K562 (cell line): ENCODE results near the gene EIF4E1B. TPM values are rescaled to one million over a fixed set of nuclear protein-coding genes. Genes with fewer than 3 reads are reported as not detected.

Experiments used
- ATAC-seq: fragments of 200-7000 bp; cut with Tn5 transposase; 3 replicates; pipeline ENCODE4 v1.9.1; 2020; ENCODE audit warnings: moderate library complexity
- BruUV-seq: library from RNA; stranded (reverse); fragments of 400-500 nt; replicated peaks from 2 replicates; lab custom pipeline; 2021; lab: Mats Ljungman, UMichigan
- CTCF ChIA-PET: fragments of 300-600 bp; formaldehyde crosslinking; extraction: SDS; loops from one replicate; lab custom pipeline; 2021; ENCODE audit warnings: low intra/inter-chr PET ratio; lab: Yijun Ruan, JAX
- POLR2A ChIA-PET: fragments of 300-600, 350-650 bp; sonication (Branson Sonifier 250); formaldehyde crosslinking; extraction: SDS; loops from one replicate; lab custom pipeline; 2021; ENCODE audit warnings: antibody characterized with exemption, inconsistent platforms; lab: Yijun Ruan, JAX
- DNase-seq, 4 experiments: peaks; one replicate each; pipeline versions ENCODE4 v3.0.0 to v3.0.0-alpha.2; 2011 to 2018; ENCODE audit warnings: low spot score in 3 of 4, mixed read lengths in 3 of 4; ENCODE audit errors: extremely low read depth in 1 of 4
- FAIRE-seq: peaks from 2 replicates; lab custom pipeline; 2011; peaks lifted over from hg19 to GRCh38; lab: Jason Lieb, UNC
- H2AFZ ChIP-seq: 2 replicates; pipeline ENCODE4 v1.6.0; 2011; ENCODE audit warnings: low read depth, low read length, control low read depth, inconsistent platforms
- H3K27ac ChIP-seq: fragments of 200-600 bp; 3 replicates; pipeline ENCODE4 v1.8.0; 2011; ENCODE audit warnings: low read depth, mild to moderate bottlenecking, control low read depth, inconsistent platforms, low read length, moderate library complexity, mixed read lengths; ENCODE audit errors: extremely low read depth
- H3K27me3 ChIP-seq, 2 experiments: fragments of 300-600 bp in 1 of 2; 2 replicates in 1 of 2; 3 replicates in 1 of 2; pipeline versions ENCODE4 v1.6.0 to v1.8.0; 2011; ENCODE audit warnings: inconsistent platforms in 2 of 2, low read length in 2 of 2, mild to moderate bottlenecking in 1 of 2, mixed read lengths in 1 of 2, moderate library complexity in 1 of 2; ENCODE audit not compliant: control insufficient read depth in 2 of 2, insufficient read depth in 2 of 2
- H3K36me3 ChIP-seq: fragments of 300-600 bp; 3 replicates; pipeline ENCODE4 v1.8.0; 2011; ENCODE audit warnings: mild to moderate bottlenecking, low read length, inconsistent platforms; ENCODE audit not compliant: control insufficient read depth, insufficient read depth
- H3K4me1 ChIP-seq, 2 experiments: fragments of 200-600 bp in 1 of 2; replicated peaks in 1 of 2; 2 replicates in 1 of 2; 3 replicates in 1 of 2; pipeline versions ENCODE4 v1.5.1 to v1.8.0; 2011; ENCODE audit warnings: inconsistent platforms in 2 of 2, low read length in 2 of 2, mild to moderate bottlenecking in 1 of 2, mixed read lengths in 1 of 2, moderate library complexity in 1 of 2; ENCODE audit not compliant: control insufficient read depth in 2 of 2, insufficient read depth in 2 of 2
- H3K4me2 ChIP-seq: 2 replicates; pipeline ENCODE4 v1.6.1; 2011; ENCODE audit warnings: low read length, control low read depth, inconsistent platforms, mixed read lengths; ENCODE audit not compliant: insufficient read depth
- H3K4me3 ChIP-seq: fragments of 200-600 bp; sonication (generic), shearing (Covaris generic); 2 replicates; pipeline ENCODE4 v1.5.1; 2016; ENCODE audit warnings: control low read depth, inconsistent platforms
- H3K79me2 ChIP-seq: fragments of 200-600 bp; 3 replicates; pipeline ENCODE4 v1.8.0; 2011; ENCODE audit warnings: low read length, inconsistent platforms; ENCODE audit not compliant: control insufficient read depth, insufficient read depth
- H3K9ac ChIP-seq, 2 experiments: 2 replicates each; pipeline versions ENCODE4 v1.6.0 to v1.6.1; 2011; ENCODE audit warnings: low read depth in 2 of 2, low read length in 2 of 2, control low read depth in 1 of 2, inconsistent platforms in 1 of 2, mild to moderate bottlenecking in 1 of 2, mixed read lengths in 1 of 2; ENCODE audit not compliant: insufficient read depth in 1 of 2
- H3K9me1 ChIP-seq: one replicate; pipeline ENCODE4 v1.6.0; 2011; ENCODE audit warnings: inconsistent platforms, mild to moderate bottlenecking, low read length, moderate library complexity; ENCODE audit not compliant: control insufficient read depth, insufficient read depth
- H3K9me3 ChIP-seq: replicated peaks from 2 replicates; pipeline ENCODE4 v1.5.1; 2011; ENCODE audit warnings: low read depth, low read length, inconsistent platforms; ENCODE audit not compliant: control insufficient read depth, insufficient read depth
- H4K20me1 ChIP-seq: replicated peaks from 2 replicates; pipeline ENCODE4 v1.6.1; 2011; ENCODE audit warnings: low read length, inconsistent platforms, mixed read lengths; ENCODE audit not compliant: control insufficient read depth, insufficient read depth
- PBX2 ChIP-seq, 2 experiments: IDR thresholded peaks in 1 of 2; conservative IDR thresholded peaks in 1 of 2; 2 replicates each; pipeline ENCODE4 v1.6.1; 2016; ENCODE audit warnings: low read depth in 2 of 2, mild to moderate bottlenecking in 1 of 2, missing compliant biosample characterization in 1 of 2, missing genetic modification characterization in 1 of 2, moderate library complexity in 1 of 2
- RAD51 ChIP-seq: fragments of 450-650 bp; IDR thresholded peaks from 2 replicates; pipeline ENCODE4 v1.7.1; 2016; ENCODE audit warnings: low read depth, mild to moderate bottlenecking, borderline replicate concordance
- RBM22 ChIP-seq: fragments of 200-400 bp; formaldehyde crosslinking; IDR thresholded peaks from 2 replicates; pipeline ENCODE4 v1.6.1; 2018; ENCODE audit warnings: low read length, low read depth; ENCODE audit not compliant: poor library complexity, severe bottlenecking
- ZFX ChIP-seq: sonication (generic); formaldehyde crosslinking; IDR thresholded peaks from 2 replicates; pipeline ENCODE4 v1.8.0; 2022; ENCODE audit warnings: mild to moderate bottlenecking, missing genetic modification reagents, moderate library complexity
- ZKSCAN8 ChIP-seq: fragments of 200-800 bp; sonication (Bioruptor generic); IDR thresholded peaks from 2 replicates; pipeline ENCODE4 v1.6.1; 2016; ENCODE audit warnings: missing genetic modification characterization, missing compliant biosample characterization
- WGBS: fragments of 100-300 bp; shearing (Covaris generic); methylation state at CpG from one replicate; pipeline ENCODE4 v1.1.6; 2016; ENCODE audit warnings: low coverage, mixed read lengths; ENCODE audit not compliant: insufficient coverage; ENCODE audit errors: missing lambda C conversion rate; 5-methylcytosine and 5-hydroxymethylcytosine counted together
- in situ Hi-C: fragments of 300-500 bp; cut with MboI; formaldehyde crosslinking; loops from 4 replicates; pipeline ENCODE4 v1.15.0; 2018; ENCODE audit warnings: inconsistent platforms, mixed read lengths
- intact Hi-C: fragments of 100-400 bp; cut with micrococcal nuclease; formaldehyde crosslinking; loops from 2 replicates; pipeline ENCODE4 v1.14.2; 2022
- polyA plus RNA-seq, 8 experiments: library from polyadenylated mRNA; depleted of rRNA in 4 of 8; stranded (reverse) in 5 of 8; unstranded in 3 of 8; fragments of >200 nt; fragmentation: Nextera tagmentation in 2 of 8; fragmentation: Illumina TruSeq in 1 of 8; extraction: Ambion mirVana in 2 of 8; extraction: Trizol in 1 of 8; gene quantifications; 2 replicates each; pipeline versions ENCODE4 v1.2.1 to v1.2.3, GENCODE V29; 2011 to 2014; ENCODE audit warnings: inconsistent platforms in 1 of 8, missing spikeins in 1 of 8
- total RNA-seq, 7 experiments: library from RNA; depleted of rRNA in 6 of 7; stranded (reverse); fragments of >200 nt in 6 of 7; fragmentation: Illumina TruSeq in 2 of 7; extraction: Trizol in 2 of 7; gene quantifications; 2 replicates each; pipeline versions ENCODE4 v1.2.1 to v1.2.3, GENCODE V29; 2011 to 2021; ENCODE audit warnings: low replicate concordance in 1 of 7
- TF ChIP-seq, protein P1 (sequence below): sonication (generic); formaldehyde crosslinking; IDR thresholded peaks from 2 replicates; pipeline ENCODE4 v1.8.0; 2022; ENCODE audit warnings: missing genetic modification reagents, mild to moderate bottlenecking, moderate library complexity, borderline replicate concordance

The EIF4E1B gene
- total and polyA plus RNA-seq, 9 of the 15 experiments (the other 6 are each of a cell fraction or from before 2014, with no cell fraction given) = not detected

DNA sequence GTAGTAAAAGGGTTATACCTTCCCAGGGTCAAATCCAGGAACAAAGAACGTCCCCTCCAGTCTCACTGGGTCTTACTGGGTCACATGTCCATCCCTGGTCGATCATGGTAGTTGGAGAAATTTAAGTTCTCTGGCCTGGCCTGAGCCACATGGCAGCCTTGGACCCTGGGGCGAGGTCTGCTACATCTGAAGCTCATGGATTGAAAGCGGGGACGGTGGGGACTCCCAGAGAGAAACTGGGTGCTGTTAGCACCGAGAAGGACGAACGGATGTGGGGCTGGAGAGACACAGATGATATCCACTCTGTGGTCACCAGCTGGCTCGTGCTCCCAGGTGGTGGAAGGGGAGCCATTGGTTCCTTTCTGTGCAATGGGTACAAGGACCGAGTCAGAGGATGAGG is 63.7 kb downstream of the EIF4E1B start:
- no peak for ATAC-seq
- Histone ChIP-seq H3K36me3 (no peaks in the 10 kb centered on the region), H3K79me2 (no peaks in the 10 kb centered on the region), H4K20me1 (no peaks in the 10 kb centered on the region; the same call in 1 of the 2 replicates), H3K9me3 (no peaks in the 10 kb centered on the region), H3K27ac (no peak overlapping the region), H3K9ac (no peak overlapping the region; a peak in 1 of 4 replicates), H3K4me1 (peaks cover 0 to 12% of the 10 kb centered on the region in 2 experiments; a peak in 3 of 5 replicates), H3K27me3 (peaks cover 38 to 86% of the 10 kb centered on the region in 2 experiments), H3K4me3 (no peak overlapping the region), H2AFZ (no peak overlapping the region), H3K4me2 (no peak overlapping the region), H3K9me1 (no peaks in the 10 kb centered on the region)
- no peak for FAIRE-seq
- BruUV-seq = no TSS peak
- in situ Hi-C loops (no loop called here), intact Hi-C loops (no loop called here)
- CTCF ChIA-PET = no interaction called here
- WGBS = under 1% methylated on average over 10 of the region's 10 CpGs
- TF ChIP-seq, protein P1, sequence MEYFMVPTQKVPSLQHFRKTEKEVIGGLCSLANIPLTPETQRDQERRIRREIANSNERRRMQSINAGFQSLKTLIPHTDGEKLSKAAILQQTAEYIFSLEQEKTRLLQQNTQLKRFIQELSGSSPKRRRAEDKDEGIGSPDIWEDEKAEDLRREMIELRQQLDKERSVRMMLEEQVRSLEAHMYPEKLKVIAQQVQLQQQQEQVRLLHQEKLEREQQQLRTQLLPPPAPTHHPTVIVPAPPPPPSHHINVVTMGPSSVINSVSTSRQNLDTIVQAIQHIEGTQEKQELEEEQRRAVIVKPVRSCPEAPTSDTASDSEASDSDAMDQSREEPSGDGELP (CRISPR knock-in tag) = peak; percentile 15; the same call in 1 of the 2 replicates
- TF ChIP-seq ZKSCAN8 (CRISPR knock-in tag) = no peak
- POLR2A ChIA-PET = interaction anchor here (0.6 kb wide), 1 partner anchor 316 kb away, joined by 4 read pairs; no protein-coding TSS in a partner anchor
- no peak for DNase-seq

- 6% methylated on average over 9 of the region's 9 CpGs for WGBS
- Histone ChIP-seq H3K4me1 (peaks cover 0 to 12% of the 10 kb centered on the region in 2 experiments; a peak in 3 of 5 replicates), H3K79me2 (no peaks in the 10 kb centered on the region), H4K20me1 (no peaks in the 10 kb centered on the region; the same call in 1 of the 2 replicates), H3K9ac (no peak overlapping the region), H3K9me3 (no peaks in the 10 kb centered on the region), H3K36me3 (no peaks in the 10 kb centered on the region), H3K27ac (no peak overlapping the region), H3K4me2 (no peak overlapping the region), H3K9me1 (no peaks in the 10 kb centered on the region), H3K4me3 (no peak overlapping the region), H3K27me3 (peaks cover 41 to 86% of the 10 kb centered on the region in 2 experiments), H2AFZ (no peak overlapping the region)
- ChIA-PET CTCF (no interaction called here), POLR2A (interaction anchor here (0.6 kb wide), 1 partner anchor 18 kb away, joined by 3 read pairs; no protein-coding TSS in a partner anchor)
- in situ Hi-C loops = no loop called here
- ATAC-seq (no peak), DNase-seq (no peak), FAIRE-seq (no peak)
- BruUV-seq = no TSS peak
- intact Hi-C loops = no loop called here
- TF ChIP-seq RAD51 (no peak), RBM22 (no peak), ZFX (no peak), PBX2 (CRISPR knock-in tag; IDR thresholded peaks at IDR 0.05; ENCODE audit: low read depth) (no peak), PBX2 (tag; conservative IDR thresholded peaks at IDR 0.05; ENCODE audit: low read depth) (no peak)
These were observed 64.2 kb downstream of the EIF4E1B start for GRCh38 chr5:176694631-176695030.
